GM13976 (cell line): ENCODE results near the gene SLFN13.
"Not testable (repeated sequence)": the region's sequence is repeated elsewhere in the genome, so short reads cannot be mapped to it uniquely, and the experiment has no call there.

Source experiments
- DNase-seq: peaks from one replicate; pipeline ENCODE4 v3.0.0; 2012; ENCODE audit warnings: low spot score
- CTCF ChIP-seq: IDR thresholded peaks from 2 replicates; pipeline ENCODE4 v1.5.1; 2012; ENCODE audit warnings: borderline replicate concordance, mild to moderate bottlenecking; ENCODE audit not compliant: insufficient read depth; ENCODE audit errors: extremely low read depth, missing control alignments, control extremely low read depth
- in situ Hi-C: fragments of 300-500 bp; cut with MboI; formaldehyde crosslinking; loops from one replicate; pipeline ENCODE4 v1.12.0; 2022; ENCODE audit warnings: low sequenced_read_pairs, mixed read lengths, inconsistent platforms; ENCODE audit not compliant: unreplicated experiment

SLFN13 gene

GRCh38 chr17:35438433-35438832, 10.1 kb downstream of the SLFN13 start:
- DNase-seq, result no peak
- in situ Hi-C loops, result no loop called here
- no peak for TF ChIP-seq CTCF

- no peak for TF ChIP-seq CTCF
- peak; percentile 52 for DNase-seq
- in situ Hi-C loops, result no loop called here
Observed at GRCh38 chr17:35433075-35433894, 15.3 kb downstream of the SLFN13 start.

GRCh38 chr17:35432176-35433074, 16.1 kb downstream of the SLFN13 start, which contains the start of gene SLFN12:
TSS of gene SLFN12 (minus strand) at chr17:35432500. CDS start at chr17:35423028, 9,472 bp downstream.
- no peak for TF ChIP-seq CTCF
- in situ Hi-C loops, result no loop called here
- DNase-seq, result peak; percentile 75

- DNase-seq, result no peak
- TF ChIP-seq CTCF, result no peak
- in situ Hi-C loops, result no loop called here
Observed at GRCh38 chr17:35429702-35430101, 18.9 kb downstream of the SLFN13 start.

GRCh38 chr17:35428229-35428628, 20.3 kb downstream of the SLFN13 start:
- no peak for TF ChIP-seq CTCF
- DNase-seq, result no peak
- in situ Hi-C loops, result no loop called here

GRCh38 chr17:35423761-35424160, 24.8 kb downstream of the SLFN13 start:
- in situ Hi-C loops, result no loop called here
- no peak for TF ChIP-seq CTCF
- no peak for DNase-seq

- DNase-seq, in situ Hi-C loops: not testable (repeated sequence)
Observed at GRCh38 chr17:35421069-35421468, 27.5 kb downstream of the SLFN13 start.
